Thyroid gland (tissue), 4 donors: ENCODE measurements around the gene RAE1. TPM values are rescaled to one million over a fixed set of nuclear protein-coding genes. Genes with fewer than 3 reads are reported as not detected.

Experiments
- DNase-seq, 2 donors: peaks; one replicate each; pipeline ENCODE4 v3.0.0-alpha.2; 2019
- H3K27ac ChIP-seq, 3 donors: fragments of 200-600 bp; sonication (generic); 1 replicate in 2 of 3; 2 replicates in 1 of 3; pipeline ENCODE4 v1.5.1; 2016 to 2019; ENCODE audit warnings: mild to moderate bottlenecking in 1 of 3, moderate library complexity in 1 of 3
- H3K27me3 ChIP-seq: fragments of 200-600 bp; sonication (generic); one replicate; pipeline ENCODE4 v1.5.1; 2019
- H3K36me3 ChIP-seq, 2 donors: fragments of 200-600 bp; sonication (generic); one replicate each; pipeline ENCODE4 v1.5.1; 2016 to 2019
- H3K4me1 ChIP-seq, 2 donors: fragments of 200-600 bp; sonication (generic); one replicate each; pipeline ENCODE4 v1.5.1; 2017 to 2019
- H3K4me3 ChIP-seq, 3 donors: fragments of 200-600 bp; sonication (generic); replicated peaks in 1 of 3; 1 replicate in 2 of 3; 2 replicates in 1 of 3; pipeline ENCODE4 v1.5.1; 2016; ENCODE audit warnings: mild to moderate bottlenecking in 1 of 3
- H3K9me3 ChIP-seq: fragments of 200-600 bp; sonication (generic); one replicate; pipeline ENCODE4 v1.5.1; 2017
- CTCF ChIP-seq, 6 experiments: fragments of 200-600 bp in 3 of 6; fragments of 450-650 bp in 3 of 6; sonication (generic) in 3 of 6; IDR thresholded peaks; one replicate each; pipeline ENCODE4 v1.5.1; 2016 to 2019; ENCODE audit warnings: antibody characterized with exemption in 6 of 6, mild to moderate bottlenecking in 2 of 6, inconsistent platforms in 1 of 6, moderate library complexity in 1 of 6
- POLR2A ChIP-seq, 2 donors: fragments of 450-650 bp; IDR thresholded peaks; one replicate each; pipeline ENCODE4 v1.6.1; 2017; ENCODE audit warnings: antibody characterized with exemption in 2 of 2, mild to moderate bottlenecking in 2 of 2, moderate library complexity in 1 of 2
- WGBS, 2 donors: methylation state at CpG; one replicate each; pipeline ENCODE4 v1.1.5; 2017; 5-methylcytosine and 5-hydroxymethylcytosine counted together
- intact Hi-C: fragments of 100-400 bp; cut with DNase I; formaldehyde crosslinking; loops from one replicate; pipeline ENCODE4 v1.15.1; 2023
- total RNA-seq, 4 donors: library from RNA; depleted of rRNA; stranded (reverse); fragments of >200 nt; gene quantifications; one replicate each; pipeline ENCODE4 v1.2.3, GENCODE V29; 2016

The RAE1 gene
- total RNA-seq, 4 donors from 2014 or later = 17.5 to 26.4 (median 22.3) TPM

- no peaks in the 10 kb centered on the region for H3K27me3 ChIP-seq
- TF ChIP-seq POLR2A (IDR thresholded peaks at IDR 0.05) (no peak), CTCF (IDR thresholded peaks at IDR 0.05) (no peak)
- no peak overlapping the region for H3K27ac ChIP-seq
- no peaks in the 10 kb centered on the region for H3K4me1 ChIP-seq
- 92 to 96% methylated on average over 4 of the region's 4 CpGs for WGBS, 2 donors
- no peak for DNase-seq
- peaks cover 92 to 96% of the 10 kb centered on the region in 2 donors for H3K36me3 ChIP-seq
- H3K9me3 ChIP-seq = no peaks in the 10 kb centered on the region
- no peak overlapping the region for H3K4me3 ChIP-seq
- intact Hi-C loops = no loop called here
These were observed 20.3 kb downstream of the RAE1 start for GRCh38 chr20:57371363-57371762.

GRCh38 chr20:57372157-57372556, 21.1 kb downstream of the RAE1 start:
- peaks cover 90 to 96% of the 10 kb centered on the region in 2 donors for H3K36me3 ChIP-seq
- no peak overlapping the region for H3K4me3 ChIP-seq
- no peak for TF ChIP-seq POLR2A (IDR thresholded peaks at IDR 0.05)
- TF ChIP-seq CTCF (IDR thresholded peaks at IDR 0.05) = no peak
- 81 to 85% methylated on average over 9 of the region's 9 CpGs for WGBS, 2 donors
- DNase-seq = no peak
- H3K27me3 ChIP-seq = no peaks in the 10 kb centered on the region
- intact Hi-C loops = no loop called here
- H3K27ac ChIP-seq = no peak overlapping the region
- no peaks in the 10 kb centered on the region for H3K9me3 ChIP-seq
- no peaks in the 10 kb centered on the region for H3K4me1 ChIP-seq

GRCh38 chr20:57372581-57373350, 21.7 kb downstream of the RAE1 start:
- DNase-seq = no peak
- 91 to 92% methylated on average over 19 to 25 of the region's 25 CpGs for WGBS, 2 donors
- Histone ChIP-seq H3K27me3 (no peaks in the 10 kb centered on the region), H3K27ac (no peak overlapping the region), H3K9me3 (no peaks in the 10 kb centered on the region), H3K4me3 (no peak overlapping the region), H3K4me1 (no peaks in the 10 kb centered on the region), H3K36me3 (peaks cover 89 to 96% of the 10 kb centered on the region in 2 donors)
- TF ChIP-seq POLR2A (IDR thresholded peaks at IDR 0.05) (no peak), CTCF (IDR thresholded peaks at IDR 0.05) (no peak)
- intact Hi-C loops = no loop called here

- no peak for TF ChIP-seq POLR2A (IDR thresholded peaks at IDR 0.05)
- TF ChIP-seq CTCF (IDR thresholded peaks at IDR 0.05) = no peak
These were observed 23.4 kb downstream of the RAE1 start for GRCh38 chr20:57374343-57374930.

More at GRCh38 chr20:57374343-57374930, 23.4 kb downstream of the RAE1 start:
- H3K27me3 ChIP-seq = no peaks in the 10 kb centered on the region
- intact Hi-C loops = no loop called here
- no peak for DNase-seq
- peaks cover 75 to 89% of the 10 kb centered on the region in 2 donors for H3K36me3 ChIP-seq
- H3K4me3 ChIP-seq = no peak overlapping the region
- WGBS, 2 donors = 84 to 85% methylated on average over 12 of the region's 12 CpGs
- H3K4me1 ChIP-seq = no peaks in the 10 kb centered on the region
- no peak overlapping the region for H3K27ac ChIP-seq
- H3K9me3 ChIP-seq = no peaks in the 10 kb centered on the region
